K562 (cell line): ENCODE results near the gene BMP2K. TPM values are rescaled to one million over a fixed set of nuclear protein-coding genes. Genes with fewer than 3 reads are reported as not detected.

Source experiments
- ATAC-seq: fragments of 200-7000 bp; cut with Tn5 transposase; 3 replicates; pipeline ENCODE4 v1.9.1; 2020; ENCODE audit warnings: moderate library complexity
- BruUV-seq: library from RNA; stranded (reverse); fragments of 400-500 nt; replicated peaks from 2 replicates; lab custom pipeline; 2021; lab: Mats Ljungman, UMichigan
- CTCF ChIA-PET: fragments of 300-600 bp; formaldehyde crosslinking; extraction: SDS; loops from one replicate; lab custom pipeline; 2021; ENCODE audit warnings: low intra/inter-chr PET ratio; lab: Yijun Ruan, JAX
- POLR2A ChIA-PET: fragments of 300-600, 350-650 bp; sonication (Branson Sonifier 250); formaldehyde crosslinking; extraction: SDS; loops from one replicate; lab custom pipeline; 2021; ENCODE audit warnings: antibody characterized with exemption, inconsistent platforms; lab: Yijun Ruan, JAX
- DNase-seq, 4 experiments: peaks; one replicate each; pipeline versions ENCODE4 v3.0.0 to v3.0.0-alpha.2; 2011 to 2018; ENCODE audit warnings: low spot score in 3 of 4, mixed read lengths in 3 of 4; ENCODE audit errors: extremely low read depth in 1 of 4
- FAIRE-seq: peaks from 2 replicates; lab custom pipeline; 2011; peaks lifted over from hg19 to GRCh38; lab: Jason Lieb, UNC
- H2AFZ ChIP-seq: 2 replicates; pipeline ENCODE4 v1.6.0; 2011; ENCODE audit warnings: low read depth, low read length, control low read depth, inconsistent platforms
- H3K27ac ChIP-seq: fragments of 200-600 bp; 3 replicates; pipeline ENCODE4 v1.8.0; 2011; ENCODE audit warnings: low read depth, mild to moderate bottlenecking, control low read depth, inconsistent platforms, low read length, moderate library complexity, mixed read lengths; ENCODE audit errors: extremely low read depth
- H3K27me3 ChIP-seq, 2 experiments: fragments of 300-600 bp in 1 of 2; 2 replicates in 1 of 2; 3 replicates in 1 of 2; pipeline versions ENCODE4 v1.6.0 to v1.8.0; 2011; ENCODE audit warnings: inconsistent platforms in 2 of 2, low read length in 2 of 2, mild to moderate bottlenecking in 1 of 2, mixed read lengths in 1 of 2, moderate library complexity in 1 of 2; ENCODE audit not compliant: control insufficient read depth in 2 of 2, insufficient read depth in 2 of 2
- H3K36me3 ChIP-seq: fragments of 300-600 bp; 3 replicates; pipeline ENCODE4 v1.8.0; 2011; ENCODE audit warnings: mild to moderate bottlenecking, low read length, inconsistent platforms; ENCODE audit not compliant: control insufficient read depth, insufficient read depth
- H3K4me1 ChIP-seq, 2 experiments: fragments of 200-600 bp in 1 of 2; replicated peaks in 1 of 2; 2 replicates in 1 of 2; 3 replicates in 1 of 2; pipeline versions ENCODE4 v1.5.1 to v1.8.0; 2011; ENCODE audit warnings: inconsistent platforms in 2 of 2, low read length in 2 of 2, mild to moderate bottlenecking in 1 of 2, mixed read lengths in 1 of 2, moderate library complexity in 1 of 2; ENCODE audit not compliant: control insufficient read depth in 2 of 2, insufficient read depth in 2 of 2
- H3K4me2 ChIP-seq: 2 replicates; pipeline ENCODE4 v1.6.1; 2011; ENCODE audit warnings: low read length, control low read depth, inconsistent platforms, mixed read lengths; ENCODE audit not compliant: insufficient read depth
- H3K4me3 ChIP-seq: fragments of 200-600 bp; sonication (generic), shearing (Covaris generic); 2 replicates; pipeline ENCODE4 v1.5.1; 2016; ENCODE audit warnings: control low read depth, inconsistent platforms
- H3K79me2 ChIP-seq: fragments of 200-600 bp; 3 replicates; pipeline ENCODE4 v1.8.0; 2011; ENCODE audit warnings: low read length, inconsistent platforms; ENCODE audit not compliant: control insufficient read depth, insufficient read depth
- H3K9ac ChIP-seq, 2 experiments: 2 replicates each; pipeline versions ENCODE4 v1.6.0 to v1.6.1; 2011; ENCODE audit warnings: low read depth in 2 of 2, low read length in 2 of 2, control low read depth in 1 of 2, inconsistent platforms in 1 of 2, mild to moderate bottlenecking in 1 of 2, mixed read lengths in 1 of 2; ENCODE audit not compliant: insufficient read depth in 1 of 2
- H3K9me1 ChIP-seq: one replicate; pipeline ENCODE4 v1.6.0; 2011; ENCODE audit warnings: inconsistent platforms, mild to moderate bottlenecking, low read length, moderate library complexity; ENCODE audit not compliant: control insufficient read depth, insufficient read depth
- H3K9me3 ChIP-seq: replicated peaks from 2 replicates; pipeline ENCODE4 v1.5.1; 2011; ENCODE audit warnings: low read depth, low read length, inconsistent platforms; ENCODE audit not compliant: control insufficient read depth, insufficient read depth
- H4K20me1 ChIP-seq: replicated peaks from 2 replicates; pipeline ENCODE4 v1.6.1; 2011; ENCODE audit warnings: low read length, inconsistent platforms, mixed read lengths; ENCODE audit not compliant: control insufficient read depth, insufficient read depth
- ASH1L ChIP-seq: fragments of 450-650 bp; IDR thresholded peaks from 2 replicates; pipeline ENCODE4 v1.6.1; 2018; ENCODE audit warnings: borderline replicate concordance, mild to moderate bottlenecking, low read depth; ENCODE audit not compliant: partially characterized antibody
- BRF1 ChIP-seq: IDR thresholded peaks from 3 replicates; pipeline ENCODE4 v1.6.1; 2011; ENCODE audit warnings: borderline replicate concordance, mild to moderate bottlenecking; ENCODE audit not compliant: insufficient read length; ENCODE audit errors: extremely low read depth
- CHD1 ChIP-seq: fragments of 200-600 bp; sonication (generic); IDR thresholded peaks from one replicate; pipeline ENCODE4 v1.6.1; 2012; ENCODE audit warnings: mild to moderate bottlenecking, moderate library complexity, low read length, inconsistent platforms
- HDAC1 ChIP-seq, 2 experiments: fragments of 450-650 bp; IDR thresholded peaks; 2 replicates each; pipeline ENCODE4 v1.6.1; 2016 to 2017; ENCODE audit warnings: inconsistent platforms in 1 of 2, mild to moderate bottlenecking in 1 of 2, moderate library complexity in 1 of 2
- HDAC2 ChIP-seq: fragments of 450-650 bp; IDR thresholded peaks from 2 replicates; pipeline ENCODE4 v1.6.1; 2016; ENCODE audit warnings: mild to moderate bottlenecking
- KDM5B ChIP-seq: fragments of 200-600 bp; sonication (generic); IDR thresholded peaks from 2 replicates; pipeline ENCODE4 v1.6.1; 2012; ENCODE audit warnings: low read depth, mild to moderate bottlenecking, moderate library complexity, low read length, control low read depth, inconsistent platforms; ENCODE audit not compliant: insufficient replicate concordance
- MITF ChIP-seq: IDR thresholded peaks from 2 replicates; pipeline ENCODE4 v1.6.1; 2014; ENCODE audit warnings: antibody characterized with exemption
- NFIX ChIP-seq: fragments of 250-450 bp; sonication (Bioruptor Pico); IDR thresholded peaks from 2 replicates; pipeline ENCODE4 v1.4.0; 2020; ENCODE audit warnings: low read depth, mild to moderate bottlenecking, moderate library complexity
- PTTG1 ChIP-seq: fragments of 450-650 bp; IDR thresholded peaks from 2 replicates; pipeline ENCODE4 v1.6.1; 2016; ENCODE audit warnings: low read depth, mild to moderate bottlenecking, missing genetic modification characterization, missing compliant biosample characterization
- RBM22 ChIP-seq: fragments of 200-400 bp; formaldehyde crosslinking; IDR thresholded peaks from 2 replicates; pipeline ENCODE4 v1.6.1; 2018; ENCODE audit warnings: low read length, low read depth; ENCODE audit not compliant: poor library complexity, severe bottlenecking
- RERE ChIP-seq: sonication (generic); formaldehyde crosslinking; IDR thresholded peaks from 2 replicates; pipeline ENCODE4 v1.8.0; 2023; ENCODE audit warnings: missing genetic modification reagents, mild to moderate bottlenecking, borderline replicate concordance
- THRAP3 ChIP-seq: fragments of 450-650 bp; IDR thresholded peaks from 2 replicates; pipeline ENCODE4 v1.6.1; 2016; ENCODE audit warnings: mild to moderate bottlenecking, inconsistent platforms, borderline replicate concordance
- ZBTB49 ChIP-seq: sonication (generic); formaldehyde crosslinking; IDR thresholded peaks from 2 replicates; pipeline ENCODE4 v1.8.0; 2022; ENCODE audit warnings: missing genetic modification reagents, mild to moderate bottlenecking, borderline replicate concordance
- ZNF316 ChIP-seq: fragments of 450-650 bp; IDR thresholded peaks from 2 replicates; pipeline ENCODE4 v1.6.1; 2016
- WGBS: fragments of 100-300 bp; shearing (Covaris generic); methylation state at CpG from one replicate; pipeline ENCODE4 v1.1.6; 2016; ENCODE audit warnings: low coverage, mixed read lengths; ENCODE audit not compliant: insufficient coverage; ENCODE audit errors: missing lambda C conversion rate; 5-methylcytosine and 5-hydroxymethylcytosine counted together
- in situ Hi-C: fragments of 300-500 bp; cut with MboI; formaldehyde crosslinking; loops from 4 replicates; pipeline ENCODE4 v1.15.0; 2018; ENCODE audit warnings: inconsistent platforms, mixed read lengths
- intact Hi-C: fragments of 100-400 bp; cut with micrococcal nuclease; formaldehyde crosslinking; loops from 2 replicates; pipeline ENCODE4 v1.14.2; 2022
- polyA plus RNA-seq, 8 experiments: library from polyadenylated mRNA; depleted of rRNA in 4 of 8; stranded (reverse) in 5 of 8; unstranded in 3 of 8; fragments of >200 nt; fragmentation: Nextera tagmentation in 2 of 8; fragmentation: Illumina TruSeq in 1 of 8; extraction: Ambion mirVana in 2 of 8; extraction: Trizol in 1 of 8; gene quantifications; 2 replicates each; pipeline versions ENCODE4 v1.2.1 to v1.2.3, GENCODE V29; 2011 to 2014; ENCODE audit warnings: inconsistent platforms in 1 of 8, missing spikeins in 1 of 8
- total RNA-seq, 7 experiments: library from RNA; depleted of rRNA in 6 of 7; stranded (reverse); fragments of >200 nt in 6 of 7; fragmentation: Illumina TruSeq in 2 of 7; extraction: Trizol in 2 of 7; gene quantifications; 2 replicates each; pipeline versions ENCODE4 v1.2.1 to v1.2.3, GENCODE V29; 2011 to 2021; ENCODE audit warnings: low replicate concordance in 1 of 7

BMP2K gene
- total and polyA plus RNA-seq, 9 of the 15 experiments (the other 6 are each of a cell fraction or from before 2014, with no cell fraction given): 17.0 to 217 (median 104) TPM

- 84% methylated on average over 2 of the region's 2 CpGs for WGBS
- intact Hi-C loops: no loop called here
- POLR2A ChIA-PET: no interaction called here
- in situ Hi-C loops: no loop called here
- CTCF ChIA-PET: no interaction called here
- Histone ChIP-seq H4K20me1 (0 out of 2 replicates have a peak, but pooled peaks cover 3% of the 10 kb centered on the region), H2AFZ (no peak overlapping the region), H3K9me1 (no peaks in the 10 kb centered on the region), H3K4me3 (no peak overlapping the region), H3K36me3 (peaks cover 89% of the 10 kb centered on the region), H3K9ac (no peak overlapping the region), H3K27ac (no peak overlapping the region), H3K4me1 (no peaks in the 10 kb centered on the region), H3K9me3 (no peaks in the 10 kb centered on the region), H3K4me2 (no peak overlapping the region), H3K27me3 (no peaks in the 10 kb centered on the region), H3K79me2 (no peaks in the 10 kb centered on the region)
- no peak for ATAC-seq
- FAIRE-seq: no peak
- DNase-seq: no peak
- BruUV-seq: TSS peak; percentile 1
- TF ChIP-seq ZBTB49 (CRISPR knock-in tag) (no peak), MITF (no peak), THRAP3 (0 out of 2 replicates have a peak, but pooled peaks have one; percentile 13), RBM22 (peak; percentile 17), KDM5B (no peak), PTTG1 (no peak), HDAC2 (0 out of 2 replicates have a peak, but pooled peaks have one; percentile 51), BRF1 (no peak), HDAC1 (IDR thresholded peaks at IDR 0.05) (0 out of 4 replicates have a peak, but pooled peaks of 1 of the 2 experiments have one; percentile 22), RERE (CRISPR knock-in tag) (no peak), ZNF316 (no peak), ASH1L (no peak), NFIX (no peak), CHD1 (no peak)
Measured at GRCh38 chr4:78910612-78911011, 134.5 kb downstream of the BMP2K start.
